Activated T-helper 17 cell treated with anti-CD3 and anti-CD28 coated beads, Interleukin-2, amount 50 U/mL, for 72 hours (primary cell): ENCODE results near the gene TTBK2. TPM values are rescaled to one million over a fixed set of nuclear protein-coding genes. Genes with fewer than 3 reads are reported as not detected.
"Not testable (repeated sequence)": the region's sequence is repeated elsewhere in the genome, so short reads cannot be mapped to it uniquely, and the experiment has no call there.

ENCODE experiments used
- ATAC-seq: fragments of 150-1000 bp; cut with Tn5 transposase; replicated peaks from 2 replicates; pipeline ENCODE4 v1.10.0; 2021; ENCODE audit warnings: mild to moderate bottlenecking, moderate library complexity
- H3K27ac Mint-ChIP-seq: one replicate; pipeline ENCODE4 v1.8.0; 2022; ENCODE audit warnings: mixed read lengths
- H3K27me3 Mint-ChIP-seq: one replicate; pipeline ENCODE4 v1.8.0; 2022; ENCODE audit warnings: mixed read lengths
- H3K36me3 Mint-ChIP-seq: one replicate; pipeline ENCODE4 v1.8.0; 2022; ENCODE audit warnings: low read depth, mild to moderate bottlenecking, mixed read lengths
- H3K4me1 Mint-ChIP-seq: one replicate; pipeline ENCODE4 v1.8.0; 2022; ENCODE audit warnings: mixed read lengths
- H3K4me3 Mint-ChIP-seq: one replicate; pipeline ENCODE4 v1.8.0; 2022; ENCODE audit warnings: mild to moderate bottlenecking, mixed read lengths
- H3K9me3 Mint-ChIP-seq: one replicate; pipeline ENCODE4 v1.8.0; 2022; ENCODE audit warnings: mixed read lengths
- total RNA-seq, 2 donors: library from RNA; stranded (reverse); gene quantifications; one replicate each; pipeline ENCODE4 v1.2.3, GENCODE V29; 2022

TTBK2 gene
- total RNA-seq = 10 to 100 TPM in 1 of 2 donors, 1 to 10 TPM in 1; 8.1 to 10.7 TPM

- Mint-ChIP-seq H3K36me3 (peaks cover 11% of the 10 kb centered on the region), H3K9me3 (no peaks in the 10 kb centered on the region), H3K27me3 (no peaks in the 10 kb centered on the region), H3K27ac (peak within 1 kb of the TSS; percentile 98), H3K4me3 (peak within 1 kb of the TSS; percentile 97), H3K4me1 (peaks cover 15% of the 10 kb centered on the region)
- ATAC-seq = peak; percentile 96
Measured at GRCh38 chr15:42920519-42921341, at the start of gene TTBK2. TTBK2 (minus strand) TSS chr15:42920778; CDS start chr15:42878617, 42,161 bp downstream.

GRCh38 chr15:42964476-42964875, 43.9 kb upstream of the TTBK2 start:
- Mint-ChIP-seq H3K9me3 (no peaks in the 10 kb centered on the region), H3K27ac (no peak overlapping the region), H3K4me1 (no peaks in the 10 kb centered on the region), H3K36me3 (peaks cover 93% of the 10 kb centered on the region), H3K27me3 (no peaks in the 10 kb centered on the region), H3K4me3 (no peak overlapping the region)
- no peak for ATAC-seq

DNA sequence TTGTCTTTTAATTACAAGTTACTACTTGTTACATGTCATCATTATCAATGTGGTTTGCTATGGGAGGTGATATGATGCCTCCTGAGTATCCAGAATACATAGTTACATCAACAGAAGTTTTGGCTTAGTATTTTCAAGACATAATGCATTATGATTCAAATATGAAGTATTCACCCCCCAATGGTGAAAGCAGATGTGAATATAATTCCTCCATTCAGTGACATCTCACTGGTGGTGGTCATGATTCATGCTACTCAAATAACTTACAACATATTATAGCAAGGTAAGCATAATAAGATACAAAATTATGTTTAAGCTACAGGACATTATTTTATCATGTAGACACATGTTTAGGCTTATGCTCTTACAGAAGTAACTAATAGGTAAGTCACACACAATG, 34.9 kb upstream of the TTBK2 start:
- ATAC-seq = peak; percentile 18
- no peaks in the 10 kb centered on the region for H3K4me1 Mint-ChIP-seq
- H3K36me3 Mint-ChIP-seq = peaks cover 94% of the 10 kb centered on the region
- no peaks in the 10 kb centered on the region for H3K27me3 Mint-ChIP-seq
- no peak overlapping the region for H3K4me3 Mint-ChIP-seq
- H3K27ac Mint-ChIP-seq = no peak overlapping the region
- H3K9me3 Mint-ChIP-seq = no peaks in the 10 kb centered on the region

- no peaks in the 10 kb centered on the region for H3K4me1 Mint-ChIP-seq
- no peaks in the 10 kb centered on the region for H3K27me3 Mint-ChIP-seq
- H3K4me3 Mint-ChIP-seq = no peak overlapping the region
- H3K27ac Mint-ChIP-seq = no peak overlapping the region
- no peak for ATAC-seq
- H3K9me3 Mint-ChIP-seq = no peaks in the 10 kb centered on the region
- H3K36me3 Mint-ChIP-seq = peaks cover 94% of the 10 kb centered on the region
Measured at GRCh38 chr15:42954291-42954690, 33.7 kb upstream of the TTBK2 start.

DNA sequence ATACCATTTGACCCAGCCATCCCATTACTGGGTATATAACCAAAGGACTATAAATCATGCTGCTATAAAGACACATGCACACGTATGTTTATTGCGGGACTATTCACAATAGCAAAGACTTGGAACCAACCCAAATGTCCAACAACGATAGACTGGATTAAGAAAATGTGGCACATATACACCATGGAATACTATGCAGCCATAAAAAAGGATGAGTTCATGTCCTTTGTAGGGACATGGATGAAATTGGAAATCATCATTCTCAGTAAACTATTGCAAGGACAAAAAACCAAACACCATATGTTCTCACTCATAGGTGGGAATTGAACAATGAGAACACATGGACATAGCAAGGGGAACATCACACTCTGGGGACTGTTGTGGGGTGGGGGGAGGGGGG, 28.3 kb upstream of the TTBK2 start:
- not testable (repeated sequence) for H3K4me3 Mint-ChIP-seq, H3K27ac Mint-ChIP-seq, H3K9me3 Mint-ChIP-seq, H3K27me3 Mint-ChIP-seq, H3K4me1 Mint-ChIP-seq, ATAC-seq
- H3K36me3 Mint-ChIP-seq = peaks cover 96% of the 10 kb centered on the region

DNA sequence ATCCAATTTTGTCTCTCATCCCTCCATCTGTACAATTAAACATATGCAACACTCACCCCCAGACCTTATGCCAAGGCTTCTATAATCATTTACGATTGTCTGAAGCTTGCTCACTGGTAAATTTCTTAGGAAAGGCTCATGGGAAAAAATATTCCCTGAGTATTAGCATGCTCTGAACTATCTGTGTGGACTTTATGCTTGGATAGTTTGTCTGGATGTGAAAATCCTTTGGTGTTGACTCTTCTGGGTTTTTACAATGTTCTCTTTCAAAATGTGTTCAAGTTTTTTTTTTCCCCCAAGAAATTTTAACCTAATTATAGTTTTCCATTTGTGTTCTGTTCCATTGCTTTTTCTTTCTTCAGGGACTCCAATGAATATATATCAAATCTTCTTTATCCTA, 19.9 kb upstream of the TTBK2 start:
- Mint-ChIP-seq H3K36me3 (peaks cover 25% of the 10 kb centered on the region), H3K4me3 (no peak overlapping the region), H3K9me3 (no peaks in the 10 kb centered on the region), H3K27me3 (no peaks in the 10 kb centered on the region), H3K27ac (no peak overlapping the region), H3K4me1 (no peaks in the 10 kb centered on the region)
- no peak for ATAC-seq

DNA sequence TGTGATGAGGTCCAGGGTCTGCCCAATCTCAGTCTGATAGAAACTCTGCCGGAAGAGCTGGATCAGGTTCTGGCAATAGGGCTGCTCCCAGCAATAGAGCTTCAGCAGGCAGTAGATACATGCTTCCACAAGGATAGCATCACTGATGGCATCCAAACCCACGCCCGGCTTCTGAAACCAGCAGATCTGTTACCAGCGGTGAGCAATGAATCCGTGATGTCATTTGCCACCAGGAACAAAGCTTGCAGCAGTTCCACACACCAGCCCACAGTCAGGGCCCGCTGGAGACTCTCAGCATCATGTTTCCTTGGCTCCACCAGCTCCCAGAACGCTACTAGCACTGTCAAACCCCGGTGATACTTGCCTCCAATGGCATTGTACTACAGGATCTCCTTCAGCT, 19.3 kb upstream of the TTBK2 start:
- peaks cover 18% of the 10 kb centered on the region for H3K36me3 Mint-ChIP-seq
- no peaks in the 10 kb centered on the region for H3K9me3 Mint-ChIP-seq
- H3K4me1 Mint-ChIP-seq = no peaks in the 10 kb centered on the region
- ATAC-seq = no peak
- H3K27ac Mint-ChIP-seq = no peak overlapping the region
- H3K27me3 Mint-ChIP-seq = no peaks in the 10 kb centered on the region
- no peak overlapping the region for H3K4me3 Mint-ChIP-seq

DNA sequence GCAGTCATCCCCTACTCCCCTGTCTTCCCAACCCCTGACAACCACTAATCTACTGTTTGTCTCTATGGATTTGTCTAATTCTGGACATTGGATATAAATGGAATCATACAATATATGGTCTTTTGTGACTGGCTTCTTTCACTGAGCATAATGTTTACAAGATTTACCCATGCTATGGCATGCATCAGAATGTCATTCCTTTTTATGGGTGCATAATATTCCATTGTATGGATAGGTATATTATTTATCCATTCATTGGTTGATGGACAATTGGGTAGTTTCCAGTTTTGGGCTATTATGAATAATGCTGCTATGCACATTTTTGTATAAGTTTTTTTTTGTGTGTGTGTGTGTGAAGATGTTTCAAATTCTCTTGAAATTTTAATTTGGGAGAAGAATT, 16.6 kb upstream of the TTBK2 start:
- Mint-ChIP-seq H3K36me3 (no peaks in the 10 kb centered on the region), H3K4me1 (no peaks in the 10 kb centered on the region), H3K27ac (no peak overlapping the region), H3K4me3 (no peak overlapping the region), H3K27me3 (no peaks in the 10 kb centered on the region), H3K9me3 (no peaks in the 10 kb centered on the region)
- ATAC-seq = no peak

DNA sequence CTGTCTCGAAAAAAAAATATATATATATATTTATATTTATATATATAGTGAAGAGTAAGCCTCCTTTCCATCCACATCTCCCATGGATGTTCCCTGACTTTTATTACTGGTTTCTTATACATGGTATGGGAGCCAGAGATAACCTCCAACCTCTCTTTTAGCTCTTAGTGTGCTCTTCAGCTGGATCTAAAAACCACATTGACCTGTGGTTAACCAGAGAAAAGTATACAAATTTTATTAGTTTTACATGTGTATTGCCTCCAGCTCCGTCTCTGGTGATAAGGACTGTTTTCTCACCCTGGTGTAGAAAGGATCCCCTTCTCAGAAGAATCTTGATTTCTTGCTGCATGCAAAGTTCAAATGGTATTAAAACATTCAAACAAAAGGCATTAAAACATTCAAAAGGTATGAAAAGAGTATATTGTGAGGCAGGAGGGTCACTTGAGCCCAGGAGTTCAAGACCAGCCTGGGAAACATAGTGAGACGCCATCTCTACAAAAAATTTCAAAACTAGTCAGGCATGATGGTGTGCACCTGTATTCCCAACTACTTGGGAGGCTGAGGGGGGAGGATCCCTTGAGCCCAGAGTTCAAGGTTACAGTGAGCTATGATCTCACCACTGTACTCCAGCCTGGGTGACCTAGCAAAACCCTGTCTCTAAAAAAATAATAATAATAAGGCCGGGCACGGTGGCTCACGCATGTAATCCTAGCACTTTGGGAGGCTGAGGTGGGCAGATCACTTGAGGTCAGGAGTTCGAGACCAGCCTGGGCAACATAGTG, 13.5 kb upstream of the TTBK2 start:
- no peak for ATAC-seq
- Mint-ChIP-seq H3K4me1 (no peaks in the 10 kb centered on the region), H3K27me3 (no peaks in the 10 kb centered on the region), H3K9me3 (no peaks in the 10 kb centered on the region), H3K27ac (no peak overlapping the region), H3K36me3 (no peaks in the 10 kb centered on the region), H3K4me3 (no peak overlapping the region)

- Mint-ChIP-seq H3K4me1 (no peaks in the 10 kb centered on the region), H3K4me3 (no peak overlapping the region), H3K36me3 (no peaks in the 10 kb centered on the region), H3K9me3 (no peaks in the 10 kb centered on the region), H3K27me3 (no peaks in the 10 kb centered on the region), H3K27ac (no peak overlapping the region)
- ATAC-seq = no peak
Measured at GRCh38 chr15:42932833-42933515, 12.4 kb upstream of the TTBK2 start.

GRCh38 chr15:42931702-42932486, 11.3 kb upstream of the TTBK2 start:
- Mint-ChIP-seq H3K4me3 (no peak overlapping the region), H3K27me3 (no peaks in the 10 kb centered on the region), H3K4me1 (no peaks in the 10 kb centered on the region), H3K36me3 (no peaks in the 10 kb centered on the region), H3K27ac (no peak overlapping the region), H3K9me3 (no peaks in the 10 kb centered on the region)
- ATAC-seq = no peak

DNA sequence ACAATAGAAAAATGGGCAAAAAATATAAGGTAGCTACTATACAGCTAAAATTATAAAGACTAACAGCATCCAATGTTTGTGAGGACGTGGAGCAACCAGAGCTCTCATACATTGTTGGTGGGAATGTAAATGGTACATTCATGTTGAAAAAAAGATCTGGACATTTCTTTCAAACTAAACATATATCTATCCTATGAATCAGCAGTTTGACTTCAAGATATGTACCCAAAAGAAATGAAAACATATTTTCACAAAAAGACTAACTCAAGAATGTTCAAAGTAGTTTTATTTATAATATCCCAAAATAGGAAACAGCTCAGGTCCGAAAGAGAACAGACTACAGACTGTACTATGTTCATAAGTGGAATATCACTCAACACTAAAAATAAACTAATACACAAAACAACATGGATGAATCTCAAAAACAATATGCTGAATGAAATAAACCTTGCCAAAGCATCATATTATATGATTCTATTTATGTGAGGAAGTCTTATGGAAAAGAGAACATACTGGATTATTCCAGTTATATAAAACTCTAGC, 8.8 kb upstream of the TTBK2 start:
- ATAC-seq = no peak
- H3K27ac Mint-ChIP-seq = no peak overlapping the region
- no peak overlapping the region for H3K4me3 Mint-ChIP-seq
- H3K9me3 Mint-ChIP-seq = no peaks in the 10 kb centered on the region
- H3K4me1 Mint-ChIP-seq = no peaks in the 10 kb centered on the region
- no peaks in the 10 kb centered on the region for H3K27me3 Mint-ChIP-seq
- H3K36me3 Mint-ChIP-seq = no peaks in the 10 kb centered on the region

GRCh38 chr15:42921342-42921731, 759 bp upstream of the TTBK2 start:
- peaks cover 11% of the 10 kb centered on the region for H3K36me3 Mint-ChIP-seq
- H3K27me3 Mint-ChIP-seq = no peaks in the 10 kb centered on the region
- no peaks in the 10 kb centered on the region for H3K9me3 Mint-ChIP-seq
- H3K4me3 Mint-ChIP-seq = peak overlapping the region; percentile 97
- peaks cover 10% of the 10 kb centered on the region for H3K4me1 Mint-ChIP-seq
- peak overlapping the region; percentile 98 for H3K27ac Mint-ChIP-seq
- ATAC-seq = peak; percentile 48
